ENCODE data around the gene C19orf12.
"Not testable (repeated sequence)": the region's sequence is repeated elsewhere in the genome, so short reads cannot be mapped to it uniquely, and the experiment has no call there.

C19orf12 gene

GRCh38 chr19:29677001-29677817 is 37.9 kb downstream of the C19orf12 start:
- DNase-seq (ENCODE audit: extremely low read depth in 1 of 2, low read depth in 1 of 2): no peak

- no peak for DNase-seq (ENCODE audit: extremely low read depth in 1 of 2, low read depth in 1 of 2)
Observed at GRCh38 chr19:29676586-29676985, 38.5 kb downstream of the C19orf12 start.

GRCh38 chr19:29675650-29676186 is 39.3 kb downstream of the C19orf12 start:
- DNase-seq (ENCODE audit: extremely low read depth in 1 of 2, low read depth in 1 of 2): no peak

- DNase-seq (ENCODE audit: extremely low read depth in 1 of 2, low read depth in 1 of 2): no peak
Observed at GRCh38 chr19:29675120-29675649, 39.9 kb downstream of the C19orf12 start.

GRCh38 chr19:29674374-29675119 is 40.5 kb downstream of the C19orf12 start:
- DNase-seq (ENCODE audit: extremely low read depth in 1 of 2, low read depth in 1 of 2): no peak

- DNase-seq (ENCODE audit: extremely low read depth in 1 of 2, low read depth in 1 of 2): no peak
Observed at GRCh38 chr19:29673451-29674371, 41.4 kb downstream of the C19orf12 start.

- peak; percentile 69 to 83 for DNase-seq (ENCODE audit: extremely low read depth in 1 of 2, low read depth in 1 of 2)
Observed at GRCh38 chr19:29672933-29673336, 42.1 kb downstream of the C19orf12 start.

GRCh38 chr19:29672319-29672932 is 42.6 kb downstream of the C19orf12 start:
- DNase-seq (ENCODE audit: extremely low read depth in 1 of 2, low read depth in 1 of 2): no peak

GRCh38 chr19:29671393-29672160 is 43.5 kb downstream of the C19orf12 start:
- DNase-seq (ENCODE audit: extremely low read depth in 1 of 2, low read depth in 1 of 2): peak; percentile 70 to 78

GRCh38 chr19:29671026-29671392 is 44.1 kb downstream of the C19orf12 start:
- not testable (repeated sequence) for DNase-seq (ENCODE audit: extremely low read depth in 1 of 2, low read depth in 1 of 2)

GRCh38 chr19:29670255-29670654 is 44.8 kb downstream of the C19orf12 start:
- no peak for DNase-seq (ENCODE audit: extremely low read depth in 1 of 2, low read depth in 1 of 2)

- DNase-seq (ENCODE audit: extremely low read depth in 1 of 2, low read depth in 1 of 2): no peak
Observed at GRCh38 chr19:29668746-29669609, 46.1 kb downstream of the C19orf12 start.

- peak in 1 of 2 donors; percentile 35 for DNase-seq (ENCODE audit: extremely low read depth in 1 of 2, low read depth in 1 of 2)
Observed at GRCh38 chr19:29667901-29668341, 47.1 kb downstream of the C19orf12 start.

- DNase-seq (ENCODE audit: extremely low read depth in 1 of 2, low read depth in 1 of 2): no peak
Observed at GRCh38 chr19:29667387-29667783, 47.7 kb downstream of the C19orf12 start.

GRCh38 chr19:29666578-29667386 is 48.3 kb downstream of the C19orf12 start:
- no peak for DNase-seq (ENCODE audit: extremely low read depth in 1 of 2, low read depth in 1 of 2)

- DNase-seq (ENCODE audit: extremely low read depth in 1 of 2, low read depth in 1 of 2): no peak
Observed at GRCh38 chr19:29665826-29666577, 49.1 kb downstream of the C19orf12 start.

Measured in activated CD8-positive, alpha-beta memory T cell treated with anti-CD3 and anti-CD28 coated beads for 1 hour (primary cell).